ENCODE data around the gene C1orf159.
"Not testable (repeated sequence)": the region's sequence is repeated elsewhere in the genome, so short reads cannot be mapped to it uniquely, and the experiment has no call there.

C1orf159 gene

GRCh38 chr1:1112237-1112985 lies 3.5 kb downstream of the C1orf159 start:
- H3K36me3 Mint-ChIP-seq (ENCODE audit: low read depth), result peaks cover 70% of the 10 kb centered on the region
- H3K4me3 Mint-ChIP-seq, result peak overlapping the region; percentile 32
- TF ChIP-seq, protein P1, sequence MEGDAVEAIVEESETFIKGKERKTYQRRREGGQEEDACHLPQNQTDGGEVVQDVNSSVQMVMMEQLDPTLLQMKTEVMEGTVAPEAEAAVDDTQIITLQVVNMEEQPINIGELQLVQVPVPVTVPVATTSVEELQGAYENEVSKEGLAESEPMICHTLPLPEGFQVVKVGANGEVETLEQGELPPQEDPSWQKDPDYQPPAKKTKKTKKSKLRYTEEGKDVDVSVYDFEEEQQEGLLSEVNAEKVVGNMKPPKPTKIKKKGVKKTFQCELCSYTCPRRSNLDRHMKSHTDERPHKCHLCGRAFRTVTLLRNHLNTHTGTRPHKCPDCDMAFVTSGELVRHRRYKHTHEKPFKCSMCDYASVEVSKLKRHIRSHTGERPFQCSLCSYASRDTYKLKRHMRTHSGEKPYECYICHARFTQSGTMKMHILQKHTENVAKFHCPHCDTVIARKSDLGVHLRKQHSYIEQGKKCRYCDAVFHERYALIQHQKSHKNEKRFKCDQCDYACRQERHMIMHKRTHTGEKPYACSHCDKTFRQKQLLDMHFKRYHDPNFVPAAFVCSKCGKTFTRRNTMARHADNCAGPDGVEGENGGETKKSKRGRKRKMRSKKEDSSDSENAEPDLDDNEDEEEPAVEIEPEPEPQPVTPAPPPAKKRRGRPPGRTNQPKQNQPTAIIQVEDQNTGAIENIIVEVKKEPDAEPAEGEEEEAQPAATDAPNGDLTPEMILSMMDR (IDR thresholded peaks at IDR 0.05), result no peak
- DNase-seq, result no peak
- H3K9me3 Mint-ChIP-seq, result peaks cover 62% of the 10 kb centered on the region
- H3K27me3 Mint-ChIP-seq (ENCODE audit: low read depth, poor library complexity), result peaks cover 17% of the 10 kb centered on the region
- H3K27ac Mint-ChIP-seq, result no peak overlapping the region
- peaks cover 22% of the 10 kb centered on the region for H3K4me1 Mint-ChIP-seq

GRCh38 chr1:1111516-1112236 lies 4.2 kb downstream of the C1orf159 start:
- Mint-ChIP-seq H3K27ac (no peak overlapping the region), H3K9me3 (peaks cover 67% of the 10 kb centered on the region), H3K4me1 (peaks cover 22% of the 10 kb centered on the region), H3K27me3 (ENCODE audit: low read depth, poor library complexity) (peaks cover 9% of the 10 kb centered on the region), H3K36me3 (ENCODE audit: low read depth) (peaks cover 74% of the 10 kb centered on the region), H3K4me3 (peak overlapping the region; percentile 32)
- DNase-seq, result no peak
- TF ChIP-seq, protein P1 (IDR thresholded peaks at IDR 0.05), result no peak

DNA sequence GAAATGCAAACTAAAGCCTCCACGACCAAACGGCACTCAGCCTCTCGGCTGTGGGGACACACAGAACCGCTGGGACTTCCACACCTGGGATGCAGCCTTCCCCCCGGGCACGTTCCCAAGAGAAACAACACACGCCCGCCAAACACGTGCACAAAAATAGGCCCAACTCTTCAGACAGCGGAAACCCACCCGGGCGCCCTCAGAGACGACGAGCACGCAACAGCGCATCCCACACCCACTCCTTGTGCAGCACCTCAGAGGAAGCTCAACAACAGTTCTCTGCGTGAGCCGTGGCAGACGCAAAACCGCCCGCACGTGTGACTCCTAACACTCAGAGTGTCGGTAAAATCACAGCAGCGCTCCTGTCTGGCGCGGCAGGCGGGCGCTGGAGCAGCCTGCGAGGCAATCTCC lies 5.3 kb downstream of the C1orf159 start:
- no peak overlapping the region for H3K4me3 Mint-ChIP-seq
- H3K36me3 Mint-ChIP-seq (ENCODE audit: low read depth), result peaks cover 84% of the 10 kb centered on the region
- TF ChIP-seq, protein P1 (IDR thresholded peaks at IDR 0.05), result no peak
- DNase-seq, result no peak
- H3K4me1 Mint-ChIP-seq, result peaks cover 22% of the 10 kb centered on the region
- H3K9me3 Mint-ChIP-seq, result peaks cover 76% of the 10 kb centered on the region
- peaks cover 9% of the 10 kb centered on the region for H3K27me3 Mint-ChIP-seq (ENCODE audit: low read depth, poor library complexity)
- no peak overlapping the region for H3K27ac Mint-ChIP-seq

DNA sequence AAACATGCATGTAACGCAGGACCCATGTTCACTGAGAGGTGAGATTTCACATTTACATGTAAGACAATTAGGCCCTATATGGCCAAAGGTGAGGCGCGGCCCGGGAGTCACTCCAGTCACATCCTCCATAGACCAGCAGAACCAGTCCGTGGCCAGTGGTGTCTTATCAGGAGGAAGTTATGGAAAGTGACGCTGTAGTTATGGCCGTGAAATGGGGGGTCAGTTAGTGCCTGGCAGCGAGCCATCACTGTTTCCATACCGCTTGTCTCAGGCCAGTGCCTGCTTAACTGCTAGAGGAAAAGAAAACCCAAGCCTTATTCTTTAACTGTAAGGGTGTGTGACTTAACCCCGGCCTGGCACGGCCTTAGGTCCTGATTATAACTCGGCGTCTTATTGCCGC lies 6.1 kb downstream of the C1orf159 start:
- Mint-ChIP-seq H3K9me3 (peaks cover 74% of the 10 kb centered on the region), H3K4me3 (no peak overlapping the region), H3K27ac (no peak overlapping the region), H3K4me1 (peaks cover 16% of the 10 kb centered on the region), H3K27me3 (ENCODE audit: low read depth, poor library complexity) (peaks cover 9% of the 10 kb centered on the region), H3K36me3 (ENCODE audit: low read depth) (peaks cover 84% of the 10 kb centered on the region)
- DNase-seq, result no peak
- TF ChIP-seq, protein P1 (IDR thresholded peaks at IDR 0.05), result no peak

DNA sequence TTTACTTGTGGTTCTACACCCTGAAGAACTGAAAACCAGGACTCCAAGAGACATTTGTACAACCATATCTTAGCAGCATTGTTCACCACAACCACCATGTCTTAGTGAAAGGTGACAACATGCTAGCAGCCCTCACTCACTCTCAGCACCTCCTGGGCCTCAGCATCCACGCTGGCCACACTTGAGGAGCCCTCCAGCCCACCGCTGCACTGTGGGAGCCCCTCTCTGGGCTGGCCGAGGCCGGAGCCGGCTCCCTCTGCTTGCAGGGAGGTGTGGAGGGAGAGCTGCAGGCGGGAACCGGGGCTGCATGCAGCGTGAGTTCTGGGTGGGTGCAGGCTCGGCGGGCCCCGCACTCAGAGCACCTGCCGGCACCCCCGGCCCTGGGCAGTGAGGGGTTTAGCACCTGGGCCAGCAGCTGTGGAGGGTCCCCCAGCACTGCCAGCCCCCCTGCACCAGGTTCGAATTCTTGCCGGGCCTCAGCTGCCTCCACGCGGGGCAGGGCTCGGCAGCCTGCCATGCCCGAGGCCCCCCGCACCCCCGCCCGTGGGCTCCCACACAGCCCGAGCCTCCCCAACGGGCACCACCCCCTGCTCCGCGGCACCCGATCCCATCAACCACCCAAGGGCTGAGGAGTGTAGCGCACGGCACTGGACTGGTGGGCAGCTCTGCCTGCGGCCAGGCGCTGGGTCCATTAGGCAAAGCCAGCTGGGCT lies 9.2 kb downstream of the C1orf159 start:
- peaks cover 74% of the 10 kb centered on the region for H3K36me3 Mint-ChIP-seq (ENCODE audit: low read depth)
- no peak overlapping the region for H3K27ac Mint-ChIP-seq
- TF ChIP-seq, protein P1 (IDR thresholded peaks at IDR 0.05), result no peak

DNA sequence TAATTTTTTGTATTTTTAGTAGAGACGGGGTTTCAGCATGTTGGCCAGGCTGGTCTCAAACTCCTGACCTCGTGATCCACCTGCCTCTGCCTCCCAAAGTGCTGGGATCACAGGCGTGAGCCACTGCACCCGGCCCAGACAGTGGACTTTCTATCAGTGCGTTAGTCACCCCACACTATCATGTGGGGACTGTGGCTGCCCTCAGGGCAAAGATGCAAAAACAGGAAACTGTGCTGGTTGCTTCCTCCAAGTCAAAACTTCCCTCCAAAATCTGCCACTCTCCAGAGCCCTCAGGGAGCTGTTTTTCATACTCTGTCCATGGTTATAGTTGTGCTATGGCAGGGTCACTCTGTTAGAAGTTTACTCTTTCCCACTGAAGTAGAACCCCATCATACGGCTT lies 11.7 kb downstream of the C1orf159 start:
- peaks cover 59% of the 10 kb centered on the region for H3K9me3 Mint-ChIP-seq
- not testable (repeated sequence) for H3K4me3 Mint-ChIP-seq; H3K27ac Mint-ChIP-seq; H3K27me3 Mint-ChIP-seq (ENCODE audit: low read depth, poor library complexity); DNase-seq; H3K4me1 Mint-ChIP-seq
- H3K36me3 Mint-ChIP-seq (ENCODE audit: low read depth), result peaks cover 71% of the 10 kb centered on the region

More for the DNA sequence above, 9.2 kb downstream of the C1orf159 start:
- H3K27me3 Mint-ChIP-seq (ENCODE audit: low read depth, poor library complexity), result peaks cover 8% of the 10 kb centered on the region
- H3K4me3 Mint-ChIP-seq, result no peak overlapping the region
- peaks cover 54% of the 10 kb centered on the region for H3K9me3 Mint-ChIP-seq
- DNase-seq, result no peak
- peaks cover 8% of the 10 kb centered on the region for H3K4me1 Mint-ChIP-seq

Data from nephron progenitor cell (in vitro differentiated cells).